ENCODE data around the gene CNPY1.

Gene CNPY1

DNA sequence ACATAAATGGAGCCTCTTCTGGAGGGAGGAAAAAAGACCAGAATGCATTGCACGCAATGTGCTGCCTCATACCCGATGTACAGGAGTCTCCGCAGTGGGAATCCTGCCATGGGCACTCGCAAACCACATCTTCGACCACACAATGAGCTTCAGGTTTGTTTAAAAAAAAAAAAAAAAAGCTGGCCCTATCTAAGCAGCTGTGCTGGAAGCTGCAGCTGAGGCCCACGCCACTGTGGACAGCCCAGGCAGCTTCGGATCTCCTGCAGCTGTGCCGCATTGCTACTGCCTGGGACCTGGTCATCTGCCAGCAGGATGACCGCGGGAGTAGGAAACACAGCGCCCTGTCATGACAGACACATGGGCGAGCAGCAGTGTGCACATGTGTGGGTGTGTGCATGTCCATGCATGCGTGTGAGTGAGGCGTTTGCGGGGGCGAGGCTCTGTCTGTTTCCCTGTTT is 62.5 kb downstream of the CNPY1 start:
- Histone ChIP-seq H2AFZ (ENCODE audit: low read depth, low read length) (no peak overlapping the region), H3K4me3 (ENCODE audit: low read depth in 1 of 2, low read length in 2 of 2) (no peak overlapping the region), H3K36me3 (ENCODE audit: insufficient read depth, low read length) (no peaks in the 10 kb centered on the region), H3K4me1 (ENCODE audit: insufficient read depth, low read length) (no peaks in the 10 kb centered on the region), H3K79me2 (ENCODE audit: insufficient read depth, low read length) (no peaks in the 10 kb centered on the region), H4K20me1 (ENCODE audit: insufficient read depth, low read length) (no peaks in the 10 kb centered on the region), H3K27ac (ENCODE audit: low read length) (no peak overlapping the region), H3K27me3 (ENCODE audit: insufficient read depth, low read length, poor library complexity) (no peaks in the 10 kb centered on the region), H3K9ac (ENCODE audit: low read depth, low read length) (no peak overlapping the region), H3K9me3 (ENCODE audit: insufficient read depth, low read length, severe bottlenecking) (peaks cover 3% of the 10 kb centered on the region), H3K4me2 (ENCODE audit: insufficient read depth, low read length) (no peak overlapping the region)
- ATAC-seq (ENCODE audit: insufficient read depth, low read depth) (no peak), DNase-seq (no peak)
- TF ChIP-seq, protein P1, sequence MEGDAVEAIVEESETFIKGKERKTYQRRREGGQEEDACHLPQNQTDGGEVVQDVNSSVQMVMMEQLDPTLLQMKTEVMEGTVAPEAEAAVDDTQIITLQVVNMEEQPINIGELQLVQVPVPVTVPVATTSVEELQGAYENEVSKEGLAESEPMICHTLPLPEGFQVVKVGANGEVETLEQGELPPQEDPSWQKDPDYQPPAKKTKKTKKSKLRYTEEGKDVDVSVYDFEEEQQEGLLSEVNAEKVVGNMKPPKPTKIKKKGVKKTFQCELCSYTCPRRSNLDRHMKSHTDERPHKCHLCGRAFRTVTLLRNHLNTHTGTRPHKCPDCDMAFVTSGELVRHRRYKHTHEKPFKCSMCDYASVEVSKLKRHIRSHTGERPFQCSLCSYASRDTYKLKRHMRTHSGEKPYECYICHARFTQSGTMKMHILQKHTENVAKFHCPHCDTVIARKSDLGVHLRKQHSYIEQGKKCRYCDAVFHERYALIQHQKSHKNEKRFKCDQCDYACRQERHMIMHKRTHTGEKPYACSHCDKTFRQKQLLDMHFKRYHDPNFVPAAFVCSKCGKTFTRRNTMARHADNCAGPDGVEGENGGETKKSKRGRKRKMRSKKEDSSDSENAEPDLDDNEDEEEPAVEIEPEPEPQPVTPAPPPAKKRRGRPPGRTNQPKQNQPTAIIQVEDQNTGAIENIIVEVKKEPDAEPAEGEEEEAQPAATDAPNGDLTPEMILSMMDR (IDR thresholded peaks at IDR 0.05; ENCODE audit: borderline replicate concordance, extremely low read depth, low read length, poor library complexity, severe bottlenecking), result no peak
- TF ChIP-seq EZH2 (IDR thresholded peaks at IDR 0.05; ENCODE audit: borderline replicate concordance, low read depth, low read length, severe bottlenecking), result no peak

DNA sequence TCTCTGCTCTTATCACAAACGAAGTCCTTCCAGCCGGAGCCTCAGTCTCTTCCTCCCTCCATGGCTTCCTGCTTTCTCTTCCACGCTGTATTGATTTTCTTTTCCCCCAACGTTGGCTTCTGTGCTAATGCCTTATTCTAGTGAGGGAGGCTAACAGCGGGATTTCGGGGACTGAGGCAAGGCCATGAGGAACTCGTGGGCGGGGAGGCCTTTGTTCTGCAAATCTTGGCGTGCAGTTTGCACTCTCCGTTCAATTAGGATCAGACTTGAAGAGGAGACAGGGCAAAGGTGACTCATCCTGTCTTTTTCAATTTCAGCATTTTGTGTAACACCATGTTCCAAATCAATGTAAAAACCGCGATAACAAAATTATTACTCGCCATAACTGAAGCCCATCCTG is 63.1 kb downstream of the CNPY1 start:
- H3K4me1 ChIP-seq (ENCODE audit: insufficient read depth, low read length), result no peaks in the 10 kb centered on the region
- H4K20me1 ChIP-seq (ENCODE audit: insufficient read depth, low read length), result no peaks in the 10 kb centered on the region
- H3K27ac ChIP-seq (ENCODE audit: low read length), result no peak overlapping the region
- H3K4me2 ChIP-seq (ENCODE audit: insufficient read depth, low read length), result no peak overlapping the region
- no peak overlapping the region for H3K4me3 ChIP-seq (ENCODE audit: low read depth in 1 of 2, low read length in 2 of 2)
- no peak overlapping the region for H3K9ac ChIP-seq (ENCODE audit: low read depth, low read length)
- ATAC-seq (ENCODE audit: insufficient read depth, low read depth) (no peak), DNase-seq (no peak)
- no peaks in the 10 kb centered on the region for H3K79me2 ChIP-seq (ENCODE audit: insufficient read depth, low read length)
- peaks cover 3% of the 10 kb centered on the region for H3K9me3 ChIP-seq (ENCODE audit: insufficient read depth, low read length, severe bottlenecking)
- H3K36me3 ChIP-seq (ENCODE audit: insufficient read depth, low read length), result no peaks in the 10 kb centered on the region
- TF ChIP-seq EZH2 (IDR thresholded peaks at IDR 0.05; ENCODE audit: borderline replicate concordance, low read depth, low read length, severe bottlenecking), result no peak
- TF ChIP-seq, protein P1 (IDR thresholded peaks at IDR 0.05; ENCODE audit: borderline replicate concordance, extremely low read depth, low read length, poor library complexity, severe bottlenecking), result no peak
- no peak overlapping the region for H2AFZ ChIP-seq (ENCODE audit: low read depth, low read length)
- no peaks in the 10 kb centered on the region for H3K27me3 ChIP-seq (ENCODE audit: insufficient read depth, low read length, poor library complexity)

DNA sequence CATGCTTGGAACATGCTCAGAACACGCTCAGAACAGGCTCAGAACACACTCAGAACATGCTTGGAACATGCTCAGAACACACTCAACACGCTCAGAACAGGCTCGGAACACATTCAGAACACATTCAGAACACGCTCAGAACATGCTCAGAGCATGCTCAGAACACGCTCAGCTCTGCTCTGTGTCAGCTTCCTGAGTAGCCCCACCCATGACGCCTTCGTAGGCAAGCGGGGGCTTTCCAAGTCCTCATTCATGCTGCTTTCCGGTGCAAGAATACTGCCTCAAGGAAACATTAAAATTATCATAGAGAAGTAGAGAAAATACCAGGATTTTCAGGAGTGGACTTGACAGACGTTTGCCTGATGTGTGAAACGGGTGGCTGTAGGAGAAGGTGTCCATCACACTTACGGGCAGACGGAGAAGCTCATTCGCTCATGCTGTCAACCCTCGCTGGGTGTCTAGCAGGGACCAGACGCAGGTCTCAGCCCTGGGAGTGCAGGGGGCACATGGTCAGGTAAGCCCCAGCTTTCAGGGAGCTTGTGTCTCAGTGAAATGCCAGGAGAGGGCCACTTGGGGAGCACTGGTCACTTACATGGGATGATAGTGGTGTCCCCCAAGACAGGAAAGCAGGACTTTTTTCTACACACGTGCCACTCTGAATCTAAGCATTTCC is 63.7 kb downstream of the CNPY1 start:
- Histone ChIP-seq H3K27me3 (ENCODE audit: insufficient read depth, low read length, poor library complexity) (no peaks in the 10 kb centered on the region), H3K4me3 (ENCODE audit: low read depth in 1 of 2, low read length in 2 of 2) (no peak overlapping the region), H4K20me1 (ENCODE audit: insufficient read depth, low read length) (no peaks in the 10 kb centered on the region), H2AFZ (ENCODE audit: low read depth, low read length) (no peak overlapping the region), H3K4me1 (ENCODE audit: insufficient read depth, low read length) (no peaks in the 10 kb centered on the region), H3K36me3 (ENCODE audit: insufficient read depth, low read length) (no peaks in the 10 kb centered on the region), H3K27ac (ENCODE audit: low read length) (no peak overlapping the region), H3K79me2 (ENCODE audit: insufficient read depth, low read length) (no peaks in the 10 kb centered on the region), H3K4me2 (ENCODE audit: insufficient read depth, low read length) (no peak overlapping the region), H3K9me3 (ENCODE audit: insufficient read depth, low read length, severe bottlenecking) (peaks cover 3% of the 10 kb centered on the region), H3K9ac (ENCODE audit: low read depth, low read length) (no peak overlapping the region)
- ATAC-seq (ENCODE audit: insufficient read depth, low read depth), result no peak
- TF ChIP-seq, protein P1 (IDR thresholded peaks at IDR 0.05; ENCODE audit: borderline replicate concordance, extremely low read depth, low read length, poor library complexity, severe bottlenecking), result no peak
- TF ChIP-seq EZH2 (IDR thresholded peaks at IDR 0.05; ENCODE audit: borderline replicate concordance, low read depth, low read length, severe bottlenecking), result no peak
- no peak for DNase-seq

Data from DND-41 (cell line).